Esophagus squamous epithelium (tissue), 4 donors: ENCODE measurements around the gene CIB4.

Source experiments
- CTCF ChIP-seq, 6 experiments: fragments of 450-650 bp in 4 of 6; fragments of 200-600 bp in 2 of 6; sonication (generic) in 2 of 6; IDR thresholded peaks; one replicate each; pipeline ENCODE4 v1.5.1; 2016 to 2019; ENCODE audit warnings: antibody characterized with exemption in 6 of 6, mild to moderate bottlenecking in 4 of 6, moderate library complexity in 4 of 6
- POLR2A ChIP-seq, 4 donors: fragments of 450-650 bp; IDR thresholded peaks; one replicate each; pipeline ENCODE4 v1.6.1; 2017; ENCODE audit warnings: antibody characterized with exemption in 4 of 4, mild to moderate bottlenecking in 4 of 4, moderate library complexity in 3 of 4

- no peak for TF ChIP-seq CTCF (IDR thresholded peaks at IDR 0.05)
- no peak for TF ChIP-seq POLR2A (IDR thresholded peaks at IDR 0.05)
These were observed 77.0 kb downstream of the CIB4 start for GRCh38 chr2:26564121-26564644.
